OCI-LY1 (cell line): ENCODE measurements around the gene DGCR6L.
"Not testable (repeated sequence)": the region's sequence is repeated elsewhere in the genome, so short reads cannot be mapped to it uniquely, and the experiment has no call there.

Experiments used
- EZH2 ChIP-seq: fragments of 200-600 bp; sonication (generic), shearing (Covaris generic); IDR thresholded peaks from 2 replicates; pipeline ENCODE4 v1.8.0; 2017; ENCODE audit warnings: borderline replicate concordance, mixed run types, mild to moderate bottlenecking, antibody characterized with exemption, low read length, moderate library complexity, mixed read lengths
- TF ChIP-seq, protein P1 (sequence below): fragments of 200-600 bp; sonication (generic), shearing (Covaris generic); IDR thresholded peaks from 2 replicates; pipeline ENCODE4 v1.5.1; 2017; ENCODE audit warnings: mild to moderate bottlenecking, antibody characterized with exemption, low read length, moderate library complexity, mixed read lengths

DNA sequence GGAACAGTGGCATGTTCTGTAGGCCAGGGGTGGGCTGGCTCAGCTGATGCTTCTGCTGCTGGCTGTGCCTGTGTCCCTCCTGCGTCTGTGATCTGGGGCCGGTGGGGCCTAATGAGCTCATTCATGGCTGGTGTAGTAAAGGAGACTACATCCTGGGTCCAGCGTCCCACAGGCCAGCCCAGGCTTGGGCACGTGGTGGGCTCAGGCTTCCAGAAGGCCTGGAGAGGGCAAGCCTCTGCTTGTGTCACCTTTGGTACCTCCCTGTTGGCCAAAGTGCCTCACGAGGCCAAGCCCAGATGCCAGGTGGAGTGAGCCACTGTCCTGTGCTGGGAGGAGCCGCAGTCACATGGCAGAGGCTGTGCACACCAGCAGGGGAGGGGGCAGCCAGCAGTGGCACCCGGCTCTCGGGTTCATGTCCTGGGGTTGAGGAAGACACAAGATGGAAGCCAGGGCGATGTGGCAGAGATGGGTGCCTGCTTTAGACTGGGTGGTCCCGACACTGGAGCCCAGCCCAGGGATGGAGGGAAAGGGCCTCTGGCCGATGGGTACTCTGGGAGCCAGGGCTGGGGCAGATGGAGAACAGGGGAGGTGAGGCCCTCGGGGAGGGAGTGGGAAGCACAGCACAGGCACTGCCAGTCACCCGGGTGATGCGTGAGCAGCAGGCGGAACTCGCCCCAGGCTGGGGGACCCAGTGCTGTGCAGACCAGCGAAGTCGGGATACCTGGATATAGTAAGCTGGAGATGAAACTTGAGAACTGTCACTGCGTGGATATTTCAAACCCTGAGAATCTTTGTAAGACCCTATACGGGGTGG, 8.4 kb downstream of the DGCR6L start:
- TF ChIP-seq, protein P1, sequence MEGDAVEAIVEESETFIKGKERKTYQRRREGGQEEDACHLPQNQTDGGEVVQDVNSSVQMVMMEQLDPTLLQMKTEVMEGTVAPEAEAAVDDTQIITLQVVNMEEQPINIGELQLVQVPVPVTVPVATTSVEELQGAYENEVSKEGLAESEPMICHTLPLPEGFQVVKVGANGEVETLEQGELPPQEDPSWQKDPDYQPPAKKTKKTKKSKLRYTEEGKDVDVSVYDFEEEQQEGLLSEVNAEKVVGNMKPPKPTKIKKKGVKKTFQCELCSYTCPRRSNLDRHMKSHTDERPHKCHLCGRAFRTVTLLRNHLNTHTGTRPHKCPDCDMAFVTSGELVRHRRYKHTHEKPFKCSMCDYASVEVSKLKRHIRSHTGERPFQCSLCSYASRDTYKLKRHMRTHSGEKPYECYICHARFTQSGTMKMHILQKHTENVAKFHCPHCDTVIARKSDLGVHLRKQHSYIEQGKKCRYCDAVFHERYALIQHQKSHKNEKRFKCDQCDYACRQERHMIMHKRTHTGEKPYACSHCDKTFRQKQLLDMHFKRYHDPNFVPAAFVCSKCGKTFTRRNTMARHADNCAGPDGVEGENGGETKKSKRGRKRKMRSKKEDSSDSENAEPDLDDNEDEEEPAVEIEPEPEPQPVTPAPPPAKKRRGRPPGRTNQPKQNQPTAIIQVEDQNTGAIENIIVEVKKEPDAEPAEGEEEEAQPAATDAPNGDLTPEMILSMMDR: not testable (repeated sequence)
- TF ChIP-seq EZH2: not testable (repeated sequence)
